GM20000 (cell line): ENCODE measurements around the gene PPIH.
A peak's percentile ranks its signal among the peaks of the same experiment; 100 is the strongest.
"Not testable (repeated sequence)": the region's sequence is repeated elsewhere in the genome, so short reads cannot be mapped to it uniquely, and the experiment has no call there.

ENCODE experiments used
- DNase-seq: peaks from one replicate; pipeline ENCODE4 v3.0.0; 2012; ENCODE audit warnings: low spot score
- CTCF ChIP-seq: IDR thresholded peaks from 2 replicates; pipeline ENCODE4 v1.5.1; 2012; ENCODE audit warnings: mild to moderate bottlenecking, control low read depth; ENCODE audit errors: extremely low read depth, missing control alignments

Gene PPIH

GRCh38 chr1:42675467-42675866 is 17.2 kb downstream of the PPIH start:
- no peak for TF ChIP-seq CTCF
- DNase-seq: no peak

DNA sequence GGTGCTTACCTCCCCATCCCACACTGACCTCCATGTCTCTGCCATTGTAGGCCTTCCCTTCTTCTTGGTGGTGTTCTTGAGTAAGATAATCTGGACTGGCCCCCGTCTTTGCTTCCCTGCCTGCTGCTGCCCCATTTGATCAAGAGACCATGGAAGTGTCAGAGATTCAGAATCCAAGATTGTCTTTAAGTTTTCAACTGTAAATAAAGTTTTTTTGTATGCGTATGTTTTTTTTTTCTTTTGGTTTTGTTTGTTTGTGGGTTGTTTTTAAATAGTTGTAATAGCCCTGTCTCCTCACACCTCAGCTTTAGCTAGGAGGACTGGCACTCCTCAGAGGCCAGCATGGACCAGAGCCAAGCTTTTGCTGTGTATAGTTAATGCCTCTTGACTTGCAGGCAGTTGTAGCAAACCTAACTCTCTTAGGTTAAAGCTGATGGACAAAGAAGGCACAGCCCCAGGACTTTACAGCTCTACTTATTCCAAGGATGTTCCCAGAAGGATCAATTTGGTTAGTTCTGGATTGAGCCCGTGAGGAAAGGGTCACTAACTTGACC is 18.4 kb downstream of the PPIH start:
- DNase-seq: no peak
- no peak for TF ChIP-seq CTCF

DNA sequence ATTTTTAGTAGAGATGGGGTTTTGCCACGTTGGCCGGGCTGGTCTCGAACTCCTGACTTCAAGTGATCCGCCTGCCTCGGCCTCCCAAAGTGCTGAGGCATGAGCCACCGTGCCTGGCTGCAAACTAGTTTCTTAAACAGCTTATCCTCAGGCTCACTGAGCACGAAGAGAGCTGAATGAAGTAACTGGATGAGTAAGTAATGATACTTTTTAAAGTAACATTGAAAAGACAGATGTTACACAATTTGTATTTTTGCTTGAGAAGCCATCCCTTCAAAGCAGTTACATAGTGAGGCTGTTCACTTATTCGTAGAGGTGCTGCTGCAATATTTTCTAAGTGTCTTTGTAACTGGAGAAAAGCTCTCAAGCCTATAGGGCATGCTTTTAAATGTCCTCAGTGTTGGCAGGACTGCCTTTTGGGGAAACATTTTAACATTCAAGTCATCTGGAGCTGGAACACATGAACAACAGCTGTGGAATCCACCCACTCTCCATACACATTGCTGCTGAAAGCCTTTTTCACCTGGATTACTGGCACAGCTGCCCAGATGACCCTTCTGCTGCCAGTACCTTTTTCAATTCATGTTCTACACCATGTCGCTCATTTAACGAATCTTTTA is 21.3 kb downstream of the PPIH start:
- no peak for TF ChIP-seq CTCF
- no peak for DNase-seq

DNA sequence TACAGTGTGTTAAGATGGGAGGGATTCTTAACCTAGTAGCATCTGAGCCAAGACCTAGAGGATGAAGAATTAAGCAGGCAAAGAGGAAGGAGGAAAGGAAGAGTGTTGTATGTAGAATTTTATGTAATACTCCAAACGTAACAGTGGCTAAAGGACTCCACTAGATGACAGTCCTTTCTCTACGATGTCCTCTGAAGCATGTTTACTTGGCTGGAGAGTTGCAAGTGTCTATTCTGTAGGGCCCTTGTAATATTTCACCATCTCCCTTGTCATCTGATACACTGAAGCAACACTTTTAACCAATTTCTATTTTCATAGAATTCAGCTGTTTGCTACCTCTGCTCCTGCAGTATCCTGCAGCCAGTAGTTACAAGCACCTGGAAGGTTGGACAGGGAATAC is 21.8 kb downstream of the PPIH start:
- no peak for DNase-seq
- TF ChIP-seq CTCF: no peak

DNA sequence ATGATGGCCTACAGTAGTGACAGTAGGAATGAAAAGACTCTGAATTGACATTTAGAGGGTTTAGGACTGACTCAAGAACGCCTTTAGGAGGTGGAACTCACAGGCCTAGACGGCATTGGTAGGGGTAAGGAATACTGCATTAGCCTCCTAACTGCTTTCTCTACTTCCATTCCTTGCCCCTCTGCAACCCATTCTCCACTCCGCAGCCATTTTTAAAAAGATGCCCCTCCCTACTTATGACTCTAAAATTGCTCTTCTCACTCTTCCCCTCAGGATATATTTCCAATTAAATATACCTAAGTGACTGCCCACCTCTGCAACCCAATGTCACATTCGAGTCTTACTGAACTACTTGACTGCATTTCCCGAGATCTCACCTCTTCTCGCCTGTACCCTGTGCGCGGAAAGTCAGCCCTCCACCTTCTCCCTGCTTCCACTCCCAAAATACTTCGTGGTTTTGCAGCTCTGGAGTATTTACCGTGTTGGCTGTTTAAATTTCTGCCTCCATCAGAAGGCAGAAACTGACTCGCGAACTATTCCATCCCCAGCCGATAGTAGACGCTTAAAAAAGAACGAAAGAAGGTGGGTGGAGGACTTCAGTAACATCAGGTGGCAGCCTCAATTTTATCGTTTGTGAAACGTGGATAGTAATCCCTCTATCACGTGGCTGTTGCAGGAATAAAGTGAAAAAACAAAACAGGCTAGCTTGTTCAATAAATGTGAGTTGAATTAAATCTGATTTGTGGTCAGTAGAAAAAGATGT is 22.9 kb downstream of the PPIH start:
- DNase-seq: peak; percentile 31
- TF ChIP-seq CTCF: no peak

DNA sequence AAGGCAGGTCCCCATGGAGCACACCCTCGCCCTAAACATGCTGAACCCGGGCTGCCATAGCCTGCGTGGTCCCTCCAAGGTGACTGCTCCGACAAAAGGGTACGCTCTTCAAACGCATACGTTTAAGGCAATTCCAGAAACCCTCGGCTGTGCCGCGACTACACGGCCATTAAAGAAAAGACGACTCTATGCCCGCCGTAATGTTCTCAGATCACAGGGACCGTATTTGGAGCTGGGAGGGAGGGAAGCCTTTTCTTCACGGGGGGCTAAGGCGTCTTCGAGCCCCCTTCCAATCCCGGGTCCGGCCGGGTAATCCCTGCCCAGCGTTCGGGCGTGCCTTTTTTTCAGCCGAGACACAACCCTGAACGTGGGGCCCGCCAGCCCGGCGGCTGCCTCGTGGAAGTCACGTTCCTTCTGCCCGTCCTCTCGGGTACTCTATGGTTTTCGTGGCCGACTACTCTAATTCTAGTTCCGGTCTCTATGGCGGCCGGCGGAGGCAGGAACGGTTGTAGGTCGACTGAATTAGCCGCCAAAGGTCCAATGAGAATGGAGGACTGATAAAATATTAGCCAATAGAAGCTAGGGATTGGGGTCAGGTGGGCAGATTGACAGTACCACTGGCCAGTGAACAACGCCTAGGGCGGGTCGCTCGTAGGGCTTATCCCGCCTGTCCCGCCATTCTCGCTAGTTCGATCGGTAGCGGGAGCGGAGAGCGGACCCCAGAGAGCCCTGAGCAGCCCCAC is 23.7 kb downstream of the PPIH start, which contains the start of gene YBX1:
YBX1 (plus strand) TSS at position 678 of the 743 bp plus-strand sequence. CDS start 148 bp downstream, outside the sequence.
- DNase-seq: peak; percentile 98
- no peak for TF ChIP-seq CTCF

GRCh38 chr1:42682484-42682738 is 24.2 kb downstream of the PPIH start:
- DNase-seq: not testable (repeated sequence)
